Thoracic aorta endothelial cell (primary cell): ENCODE data around the gene CTAGE15. TPM values are rescaled to one million over a fixed set of nuclear protein-coding genes. Genes with fewer than 3 reads are reported as not detected.

ENCODE experiments used
- small RNA-seq: library from RNA; depleted of rRNA; stranded (forward); fragments of <200 nt; gene quantifications from one replicate; pipeline ENCODE3, GENCODE V24; 2012
- total RNA-seq: library from RNA; depleted of rRNA; stranded (reverse); fragments of >200 nt; gene quantifications from 2 replicates; pipeline ENCODE4 v1.2.3, GENCODE V29; 2012

The CTAGE15 gene
- total RNA-seq: not detected in 2 replicates

GRCh38 chr7:143571501-143571900 is at the start of gene CTAGE15:
CTAGE15 (plus strand) TSS chr7:143571801; CDS start chr7:143571818, 17 bp downstream.

GRCh38 chr7:143620646-143621045 is 49.0 kb downstream of the CTAGE15 start, which contains the start of gene TCAF2:
TCAF2 (plus strand) TSS chr7:143620974.

Small RNA genes lying within 50 kb of the gene (small RNA-seq; reads per million reads assigned to genes)
- gene AC073264.2: not detected
- gene RNU6-162P: not detected

Other genes with a start within 250 kb of the CTAGE15 start
- gene FAM131B, start 209.1 kb upstream of the CTAGE15 start, total RNA-seq: 0.93 TPM in 2 replicates
- 78.3 and 95.2 TPM in 2 replicates for gene ZYX, start 190.5 kb upstream of the CTAGE15 start, total RNA-seq
- under 0.01 TPM in 1 of 2 replicates, not detected in the other for gene EPHA1, start 162.9 kb upstream of the CTAGE15 start, total RNA-seq
- gene TAS2R60, start 128.3 kb upstream of the CTAGE15 start, total RNA-seq: not detected in 2 replicates
- not detected in 2 replicates for gene TAS2R41, start 93.9 kb upstream of the CTAGE15 start, total RNA-seq
- gene TCAF2, start 49.2 kb downstream of the CTAGE15 start, total RNA-seq: 14.5 and 31.0 TPM in 2 replicates
- 1.2 and 2.2 TPM in 2 replicates for gene CTAGE6, start 185.9 kb downstream of the CTAGE15 start, total RNA-seq